ENCODE data around the gene ATP4B. TPM values are rescaled to one million over a fixed set of nuclear protein-coding genes. Genes with fewer than 3 reads are reported as not detected.
A peak's percentile ranks its signal among the peaks of the same experiment; 100 is the strongest.

ATP4B gene
- total RNA-seq, 1 experiment from 2014 or later: not detected

GRCh38 chr13:113607056-113607888 is 50.7 kb downstream of the ATP4B start:
- H2BK20ac ChIP-seq (ENCODE audit: low read depth, low read length, poor library complexity, severe bottlenecking): no peak overlapping the region
- H3K14ac ChIP-seq (ENCODE audit: insufficient read depth, low read length): no peak overlapping the region
- H3K27me3 ChIP-seq (ENCODE audit: insufficient read depth, low read length): no peaks in the 10 kb centered on the region
- no peak for TF ChIP-seq CTCF (conservative IDR thresholded peaks at IDR 0.05)
- peaks cover 15% of the 10 kb centered on the region; the same call in 1 of the 2 replicates for H3K79me2 ChIP-seq (ENCODE audit: insufficient read depth, low read length)
- no peak overlapping the region for H4K91ac ChIP-seq (ENCODE audit: insufficient read length, low read depth, low read length)
- H4K5ac ChIP-seq (ENCODE audit: insufficient read length, low read depth, low read length): no peak overlapping the region
- H3K4me2 ChIP-seq (ENCODE audit: insufficient read depth, insufficient read length, low read length): no peak overlapping the region
- no peak overlapping the region for H2BK15ac ChIP-seq (ENCODE audit: low read depth, low read length)
- no peaks in the 10 kb centered on the region for H3K79me1 ChIP-seq (ENCODE audit: insufficient read depth, low read depth, low read length, poor library complexity, severe bottlenecking)
- Mint-ChIP-seq H3K27me3 (ENCODE audit: low read depth) (peaks cover 1% of the 10 kb centered on the region; the same call in 1 of the 2 replicates), H3K4me3 (no peak overlapping the region), H3K9me3 (no peaks in the 10 kb centered on the region; a peak in 1 of 5 replicates), H3K27ac (peak overlapping the region; percentile 14 to 81 (median 60); a peak in 5 of 7 replicates), H3K36me3 (ENCODE audit: insufficient read depth in 1 of 3, low read depth in 3 of 3) (peaks cover 30 to 49% (median 49%) of the 10 kb centered on the region in 3 experiments), H3K4me1 (peaks cover 8 to 12% of the 10 kb centered on the region in 2 experiments)
- WGBS (ENCODE audit: extremely low coverage, insufficient read length, low lambda C conversion rate): no CpG with 5 or more reads among the region's 28 CpGs
- no peak overlapping the region for H2BK5ac ChIP-seq (ENCODE audit: insufficient read length, low read length)
- H3K27ac ChIP-seq (ENCODE audit: insufficient read length, low read depth, low read length): no peak overlapping the region
- H3K9ac ChIP-seq (ENCODE audit: extremely low read depth, insufficient read length, low read length): no peak overlapping the region
- no peak overlapping the region for H3K4ac ChIP-seq (ENCODE audit: low read depth, low read length)
- H2BK12ac ChIP-seq (ENCODE audit: insufficient read length, low read depth, low read length): no peak overlapping the region
- H2BK120ac ChIP-seq (ENCODE audit: low read depth, low read length, poor library complexity, severe bottlenecking): no peak overlapping the region
- no peak overlapping the region for H4K8ac ChIP-seq (replicated peaks; ENCODE audit: insufficient read length, low read depth, low read length)
- no peak overlapping the region for H3K18ac ChIP-seq (ENCODE audit: insufficient read length, low read depth, low read length)
- H3K9me3 ChIP-seq (ENCODE audit: control insufficient read depth, low read depth, low read length): no peaks in the 10 kb centered on the region
- no peak overlapping the region for H3K56ac ChIP-seq (ENCODE audit: insufficient read length, low read depth, low read length)
- H3T11ph ChIP-seq (ENCODE audit: low read length): no peak overlapping the region
- no peaks in the 10 kb centered on the region for H3K4me1 ChIP-seq (ENCODE audit: insufficient read depth, low read length)
- no peak overlapping the region for H3K23ac ChIP-seq (ENCODE audit: insufficient read length, low read depth, low read length)
- DNase-seq: no peak
- no peaks in the 10 kb centered on the region for H4K20me1 ChIP-seq (ENCODE audit: control insufficient read depth, insufficient read depth, insufficient read length)
- H2AFZ ChIP-seq (ENCODE audit: low read length): no peak overlapping the region
- H2AK5ac ChIP-seq (ENCODE audit: insufficient read length, low read length): no peak overlapping the region
- no peaks in the 10 kb centered on the region for H3K23me2 ChIP-seq (ENCODE audit: insufficient read length, low read depth, low read length, poor library complexity, severe bottlenecking)

Measured in H9 (cell line).